Articular chondrocyte of knee joint (primary cell): ENCODE measurements around the gene HNRNPD. TPM values are rescaled to one million over a fixed set of nuclear protein-coding genes. Genes with fewer than 3 reads are reported as not detected.

ENCODE experiments used
- small RNA-seq: library from RNA; depleted of rRNA; stranded (forward); fragments of <200 nt; gene quantifications from one replicate; pipeline ENCODE3, GENCODE V24; 2012
- total RNA-seq: library from RNA; depleted of rRNA; stranded (reverse); fragments of >200 nt; gene quantifications from 2 replicates; pipeline ENCODE4 v1.2.3, GENCODE V29; 2012

The HNRNPD gene, protein sequence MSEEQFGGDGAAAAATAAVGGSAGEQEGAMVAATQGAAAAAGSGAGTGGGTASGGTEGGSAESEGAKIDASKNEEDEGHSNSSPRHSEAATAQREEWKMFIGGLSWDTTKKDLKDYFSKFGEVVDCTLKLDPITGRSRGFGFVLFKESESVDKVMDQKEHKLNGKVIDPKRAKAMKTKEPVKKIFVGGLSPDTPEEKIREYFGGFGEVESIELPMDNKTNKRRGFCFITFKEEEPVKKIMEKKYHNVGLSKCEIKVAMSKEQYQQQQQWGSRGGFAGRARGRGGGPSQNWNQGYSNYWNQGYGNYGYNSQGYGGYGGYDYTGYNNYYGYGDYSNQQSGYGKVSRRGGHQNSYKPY
- total RNA-seq, result 26.8 and 35.0 TPM in 2 replicates

DNA sequence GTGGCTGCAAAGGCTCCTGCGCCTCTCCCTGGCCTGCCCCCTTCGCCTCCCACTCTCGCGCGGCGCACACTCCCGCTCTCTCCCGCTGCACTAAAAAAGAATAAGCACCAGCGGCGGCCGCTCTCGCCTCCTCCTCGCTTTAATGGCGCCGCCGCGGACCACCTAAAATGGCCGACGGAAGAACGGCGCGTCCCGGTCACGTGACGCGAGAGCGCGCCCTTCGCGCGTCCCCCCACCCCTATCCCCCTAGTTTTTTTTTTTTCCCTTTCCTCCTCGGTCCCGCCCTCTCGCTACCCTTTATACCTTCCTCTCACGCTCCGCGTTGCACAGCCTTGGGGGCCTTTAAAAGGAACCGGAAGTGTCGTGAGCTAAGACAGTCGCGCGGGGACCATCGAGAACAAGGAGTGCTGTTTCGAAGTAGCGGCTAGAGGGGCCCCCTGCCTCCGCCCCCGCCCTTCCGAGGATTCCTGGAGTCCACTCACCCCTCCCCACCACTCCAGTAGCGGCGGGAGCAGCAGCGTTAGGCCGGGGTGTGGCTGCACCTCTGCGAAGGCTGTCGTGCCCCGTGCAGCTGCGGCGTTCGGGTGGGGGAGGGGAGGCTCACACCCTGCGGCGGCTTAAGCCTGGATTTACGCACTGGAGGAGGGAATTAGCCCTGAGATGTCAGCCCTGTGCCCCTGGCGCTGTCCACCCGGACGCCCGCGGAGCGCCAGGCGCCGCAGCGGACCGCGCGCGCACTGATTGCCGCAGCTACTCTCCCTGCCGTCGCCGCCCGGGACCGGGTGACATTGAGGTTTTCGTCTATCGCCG, at the start of gene HNRNPD:
Gene HNRNPD (minus strand): TSS at position 176 of the 810 bp plus-strand sequence. CDS start 313 bp downstream, outside the sequence.

Small RNA genes within 50 kb of the gene (small RNA-seq; reads per million reads assigned to genes)
- not detected for gene RF00150

Other genes starting within 250 kb of the HNRNPD start
- gene HNRNPDL, start 56.5 kb upstream of the HNRNPD start, total RNA-seq, result 143 and 201 TPM in 2 replicates
- gene ENOPH1, start 56.6 kb upstream of the HNRNPD start, total RNA-seq, result 28.6 and 29.1 TPM in 2 replicates
- gene TMEM150C, start 188.0 kb upstream of the HNRNPD start, total RNA-seq, result 1.2 and 5.4 TPM in 2 replicates